HCT116 (cell line): ENCODE data around the gene HMG20A. TPM values are rescaled to one million over a fixed set of nuclear protein-coding genes. Genes with fewer than 3 reads are reported as not detected.
A peak's percentile ranks its signal among the peaks of the same experiment; 100 is the strongest.

Experiments used
- ATAC-seq: fragments of 200-7000 bp; cut with Tn5 transposase; 2 replicates; pipeline ENCODE4 v1.9.1; 2020; ENCODE audit warnings: mild to moderate bottlenecking, moderate library complexity
- BruUV-seq: library from RNA; stranded (reverse); fragments of 400-500 nt; replicated peaks from 2 replicates; lab custom pipeline; 2021; lab: Mats Ljungman, UMichigan
- CTCF ChIA-PET: fragments of 300-600 bp; sonication (Branson Sonifier 250); formaldehyde crosslinking; loops from one replicate; lab custom pipeline; 2021; ENCODE audit warnings: antibody characterized with exemption; lab: Charles Lee
- POLR2A ChIA-PET: fragments of 300-600, 350-600 bp; sonication (Branson Sonifier 250); formaldehyde crosslinking; loops from one replicate; lab custom pipeline; 2021; ENCODE audit warnings: antibody characterized with exemption; lab: Charles Lee
- RAD21 ChIA-PET, 2 experiments: fragments of 300-600 bp; sonication (Branson Sonifier 250); formaldehyde crosslinking; loops; one replicate each; lab custom pipeline; 2023; ENCODE audit warnings: low total read pairs in 2 of 2; ENCODE audit not compliant: uncharacterized antibody in 2 of 2, unreplicated experiment in 2 of 2, low non-redundant PET in 1 of 2; lab: Charles Lee
- DNase-seq: peaks from one replicate; pipeline ENCODE4 v3.0.0-alpha.2; 2010; ENCODE audit warnings: low read depth, low spot score
- H2AFZ ChIP-seq: fragments of 200-600 bp; shearing (Covaris generic), sonication (generic); 2 replicates; pipeline ENCODE4 v1.6.1; 2017; ENCODE audit warnings: low read depth, mixed run types, mixed read lengths, antibody characterized with exemption, low read length; ENCODE audit not compliant: poor library complexity, severe bottlenecking
- H3K27ac ChIP-seq: 2 replicates; pipeline ENCODE4 v1.5.1; 2012; ENCODE audit warnings: low read depth, low read length
- H3K27me3 ChIP-seq: fragments of 200-600 bp; sonication (generic); 2 replicates; pipeline ENCODE4 v1.6.1; 2016; ENCODE audit warnings: mixed run types, low read length, mixed read lengths; ENCODE audit not compliant: insufficient read depth
- H3K36me3 ChIP-seq, 2 experiments: fragments of 200-500 bp in 1 of 2; fragments of 200-600 bp in 1 of 2; sonication (Bioruptor generic) in 1 of 2; sonication (generic) in 1 of 2; 2 replicates each; pipeline versions ENCODE4 v1.5.1 to v1.6.1; 2014 to 2016; ENCODE audit warnings: low read length in 2 of 2, inconsistent platforms in 1 of 2, mixed read lengths in 1 of 2, mixed run types in 1 of 2; ENCODE audit not compliant: insufficient read depth in 2 of 2, control insufficient read depth in 1 of 2
- H3K4me1 ChIP-seq, 2 experiments: fragments of 200-600 bp in 1 of 2; sonication (generic) in 1 of 2; 2 replicates each; pipeline versions ENCODE4 v1.5.1 to v1.6.1; 2012 to 2017; ENCODE audit warnings: low read length in 2 of 2, inconsistent platforms in 1 of 2, mild to moderate bottlenecking in 1 of 2, mixed read lengths in 1 of 2, mixed run types in 1 of 2, moderate library complexity in 1 of 2; ENCODE audit not compliant: insufficient read depth in 2 of 2, control insufficient read depth in 1 of 2
- H3K4me2 ChIP-seq: fragments of 200-600 bp; sonication (generic); 2 replicates; pipeline ENCODE4 v1.6.1; 2017; ENCODE audit warnings: mixed run types, low read length, mixed read lengths
- H3K4me3 ChIP-seq, 2 experiments: fragments of 200-600 bp in 1 of 2; sonication (generic) in 1 of 2; replicated peaks in 1 of 2; 2 replicates each; pipeline ENCODE4 v1.5.1; 2011 to 2016; ENCODE audit warnings: low read length in 2 of 2, control low read depth in 1 of 2, low read depth in 1 of 2, mild to moderate bottlenecking in 1 of 2, mixed read lengths in 1 of 2, mixed run types in 1 of 2
- H3K79me2 ChIP-seq: fragments of 200-600 bp; sonication (generic); 2 replicates; pipeline ENCODE4 v1.6.1; 2017; ENCODE audit warnings: mild to moderate bottlenecking, mixed run types, low read length, moderate library complexity, mixed read lengths; ENCODE audit not compliant: insufficient read depth
- H3K9ac ChIP-seq: fragments of 200-600 bp; sonication (generic); 2 replicates; pipeline ENCODE4 v1.6.1; 2016; ENCODE audit warnings: low read length, mixed read lengths
- H3K9me2 ChIP-seq: fragments of 200-600 bp; sonication (generic), shearing (Covaris generic); 2 replicates; pipeline ENCODE4 v1.6.1; 2017; ENCODE audit warnings: mixed run types, mild to moderate bottlenecking, moderate library complexity; ENCODE audit not compliant: insufficient read depth
- H3K9me3 ChIP-seq, 2 experiments: fragments of 200-500 bp in 1 of 2; fragments of 200-600 bp in 1 of 2; sonication (Bioruptor generic) in 1 of 2; sonication (generic) in 1 of 2; 2 replicates each; pipeline ENCODE4 v1.6.1; 2014 to 2017; ENCODE audit warnings: low read length in 2 of 2, mixed read lengths in 2 of 2, inconsistent platforms in 1 of 2, low read depth in 1 of 2, mild to moderate bottlenecking in 1 of 2, mixed run types in 1 of 2, moderate library complexity in 1 of 2; ENCODE audit not compliant: control insufficient read depth in 1 of 2, insufficient read depth in 1 of 2
- H4K20me1 ChIP-seq: fragments of 200-600 bp; sonication (generic), shearing (Covaris generic); 2 replicates; pipeline ENCODE4 v1.6.1; 2017; ENCODE audit warnings: mixed run types, mild to moderate bottlenecking, moderate library complexity; ENCODE audit not compliant: insufficient read depth
- CBX3 ChIP-seq: IDR thresholded peaks from 2 replicates; pipeline ENCODE4 v1.6.1; 2012; ENCODE audit warnings: low read depth
- CTCF ChIP-seq, 3 experiments: fragments of 200-600 bp in 1 of 3; sonication (generic) in 1 of 3; IDR thresholded peaks in 2 of 3; conservative IDR thresholded peaks in 1 of 3; 2 replicates each; pipeline ENCODE4 v1.5.1; 2012 to 2017; ENCODE audit warnings: low read depth in 2 of 3, low read length in 2 of 3, antibody characterized with exemption in 1 of 3, borderline replicate concordance in 1 of 3, control low read depth in 1 of 3, mild to moderate bottlenecking in 1 of 3, mixed read lengths in 1 of 3, mixed run types in 1 of 3, moderate library complexity in 1 of 3; ENCODE audit not compliant: insufficient read depth in 1 of 3
- ELF1 ChIP-seq: IDR thresholded peaks from 2 replicates; pipeline ENCODE4 v1.6.1; 2012; ENCODE audit warnings: low read depth, borderline replicate concordance
- EZH2phosphoT487 ChIP-seq: fragments of 200-600 bp; IDR thresholded peaks from 2 replicates; pipeline ENCODE4 v1.6.1; 2018; ENCODE audit warnings: antibody characterized with exemption, borderline replicate concordance
- FOSL1 ChIP-seq: IDR thresholded peaks from 2 replicates; pipeline ENCODE4 v1.6.1; 2012; ENCODE audit warnings: low read depth
- JUND ChIP-seq: IDR thresholded peaks from 2 replicates; pipeline ENCODE4 v1.6.1; 2012
- MAX ChIP-seq: IDR thresholded peaks from 2 replicates; pipeline ENCODE4 v1.6.1; 2012
- POLR2AphosphoS5 ChIP-seq: IDR thresholded peaks from 2 replicates; pipeline ENCODE4 v1.6.1; 2011; ENCODE audit warnings: mild to moderate bottlenecking, low read depth, low read length, moderate library complexity
- SIN3A ChIP-seq: IDR thresholded peaks from 2 replicates; pipeline ENCODE4 v1.6.1; 2012; ENCODE audit warnings: low read depth
- SRF ChIP-seq: IDR thresholded peaks from 2 replicates; pipeline ENCODE4 v1.6.1; 2012; ENCODE audit warnings: low read depth
- YY1 ChIP-seq: IDR thresholded peaks from 2 replicates; pipeline ENCODE4 v1.6.1; 2011; ENCODE audit warnings: low read length, low read depth, moderate library complexity, mild to moderate bottlenecking; ENCODE audit not compliant: insufficient replicate concordance; ENCODE audit errors: extremely low read depth
- ZFX ChIP-seq: fragments of 450-650 bp; IDR thresholded peaks from 2 replicates; pipeline ENCODE4 v1.6.1; 2017
- ZNF274 ChIP-seq: fragments of 200-500 bp; sonication (Bioruptor generic); IDR thresholded peaks from 2 replicates; pipeline ENCODE4 v1.6.1; 2014; ENCODE audit warnings: mild to moderate bottlenecking, low read depth, low read length, inconsistent platforms
- intact Hi-C: fragments of 100-400 bp; cut with micrococcal nuclease; formaldehyde crosslinking; loops from 2 replicates; pipeline ENCODE4 v1.10.0; 2022
- total RNA-seq: library from RNA; stranded (reverse); gene quantifications from one replicate; pipeline ENCODE4 v1.2.1, GENCODE V29; 2021; ENCODE audit not compliant: unreplicated experiment
- TF ChIP-seq, protein P1 (sequence below): IDR thresholded peaks from 2 replicates; pipeline ENCODE4 v1.6.1; 2012; ENCODE audit warnings: low read depth
- TF ChIP-seq, protein P2 (sequence below): IDR thresholded peaks from 2 replicates; pipeline ENCODE4 v1.6.1; 2012

The HMG20A gene
- total RNA-seq, 1 experiment from 2014 or later, result 37.7 TPM

- TF ChIP-seq, protein P1, sequence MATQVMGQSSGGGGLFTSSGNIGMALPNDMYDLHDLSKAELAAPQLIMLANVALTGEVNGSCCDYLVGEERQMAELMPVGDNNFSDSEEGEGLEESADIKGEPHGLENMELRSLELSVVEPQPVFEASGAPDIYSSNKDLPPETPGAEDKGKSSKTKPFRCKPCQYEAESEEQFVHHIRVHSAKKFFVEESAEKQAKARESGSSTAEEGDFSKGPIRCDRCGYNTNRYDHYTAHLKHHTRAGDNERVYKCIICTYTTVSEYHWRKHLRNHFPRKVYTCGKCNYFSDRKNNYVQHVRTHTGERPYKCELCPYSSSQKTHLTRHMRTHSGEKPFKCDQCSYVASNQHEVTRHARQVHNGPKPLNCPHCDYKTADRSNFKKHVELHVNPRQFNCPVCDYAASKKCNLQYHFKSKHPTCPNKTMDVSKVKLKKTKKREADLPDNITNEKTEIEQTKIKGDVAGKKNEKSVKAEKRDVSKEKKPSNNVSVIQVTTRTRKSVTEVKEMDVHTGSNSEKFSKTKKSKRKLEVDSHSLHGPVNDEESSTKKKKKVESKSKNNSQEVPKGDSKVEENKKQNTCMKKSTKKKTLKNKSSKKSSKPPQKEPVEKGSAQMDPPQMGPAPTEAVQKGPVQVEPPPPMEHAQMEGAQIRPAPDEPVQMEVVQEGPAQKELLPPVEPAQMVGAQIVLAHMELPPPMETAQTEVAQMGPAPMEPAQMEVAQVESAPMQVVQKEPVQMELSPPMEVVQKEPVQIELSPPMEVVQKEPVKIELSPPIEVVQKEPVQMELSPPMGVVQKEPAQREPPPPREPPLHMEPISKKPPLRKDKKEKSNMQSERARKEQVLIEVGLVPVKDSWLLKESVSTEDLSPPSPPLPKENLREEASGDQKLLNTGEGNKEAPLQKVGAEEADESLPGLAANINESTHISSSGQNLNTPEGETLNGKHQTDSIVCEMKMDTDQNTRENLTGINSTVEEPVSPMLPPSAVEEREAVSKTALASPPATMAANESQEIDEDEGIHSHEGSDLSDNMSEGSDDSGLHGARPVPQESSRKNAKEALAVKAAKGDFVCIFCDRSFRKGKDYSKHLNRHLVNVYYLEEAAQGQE, result no peak
- no peak for TF ChIP-seq SRF
- TF ChIP-seq POLR2AphosphoS5, result no peak
- TF ChIP-seq, protein P2, sequence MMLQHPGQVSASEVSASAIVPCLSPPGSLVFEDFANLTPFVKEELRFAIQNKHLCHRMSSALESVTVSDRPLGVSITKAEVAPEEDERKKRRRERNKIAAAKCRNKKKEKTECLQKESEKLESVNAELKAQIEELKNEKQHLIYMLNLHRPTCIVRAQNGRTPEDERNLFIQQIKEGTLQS, result no peak
- TF ChIP-seq SIN3A, result no peak
- TF ChIP-seq ZFX, result no peak
- no peak for TF ChIP-seq FOSL1
- no peak for TF ChIP-seq MAX
- TF ChIP-seq ELF1, result no peak
- no peak for TF ChIP-seq EZH2phosphoT487
- no peak for TF ChIP-seq JUND
- TF ChIP-seq CBX3, result no peak
- no peak for TF ChIP-seq YY1
- no peak for TF ChIP-seq CTCF (IDR thresholded peaks at IDR 0.05 in 2 of 3, conservative IDR thresholded peaks at IDR 0.05 in 1 of 3; ENCODE audit: borderline replicate concordance in 1 of 3, insufficient read depth in 1 of 3, low read depth in 2 of 3, low read length in 2 of 3)
- no peak for TF ChIP-seq ZNF274
- no peaks in the 10 kb centered on the region for H3K36me3 ChIP-seq
- H3K27ac ChIP-seq, result no peak overlapping the region
- intact Hi-C loops, result no loop called here
- no peak overlapping the region for H2AFZ ChIP-seq
- H4K20me1 ChIP-seq, result no peaks in the 10 kb centered on the region
- no peaks in the 10 kb centered on the region for H3K79me2 ChIP-seq
- no peak overlapping the region for H3K9ac ChIP-seq
- ChIA-PET POLR2A (no interaction called here), CTCF (no interaction called here), RAD21 (no interaction called here)
- peaks cover 8 to 9% of the 10 kb centered on the region in 2 experiments; a peak in 3 of 4 replicates for H3K4me1 ChIP-seq
- no peak overlapping the region for H3K4me3 ChIP-seq
- ATAC-seq (0 out of 2 replicates have a peak, but pooled peaks have one; percentile 11), DNase-seq (no peak)
- no peak overlapping the region for H3K4me2 ChIP-seq
- no TSS peak for BruUV-seq
- H3K27me3 ChIP-seq, result no peaks in the 10 kb centered on the region
- no peaks in the 10 kb centered on the region for H3K9me2 ChIP-seq
- H3K9me3 ChIP-seq, result no peaks in the 10 kb centered on the region
These were observed 106.0 kb downstream of the HMG20A start for GRCh38 chr15:77526595-77527163.
